ENCODE measurements around the gene C17orf50.

C17orf50 gene

GRCh38 chr17:35733366-35733765, 27.3 kb upstream of the C17orf50 start:
- TF ChIP-seq CTCF (IDR thresholded peaks at IDR 0.05; ENCODE audit: low read depth, low read length), result no peak
- no peak overlapping the region for H3K4me3 ChIP-seq (ENCODE audit: low read depth, low read length)

DNA sequence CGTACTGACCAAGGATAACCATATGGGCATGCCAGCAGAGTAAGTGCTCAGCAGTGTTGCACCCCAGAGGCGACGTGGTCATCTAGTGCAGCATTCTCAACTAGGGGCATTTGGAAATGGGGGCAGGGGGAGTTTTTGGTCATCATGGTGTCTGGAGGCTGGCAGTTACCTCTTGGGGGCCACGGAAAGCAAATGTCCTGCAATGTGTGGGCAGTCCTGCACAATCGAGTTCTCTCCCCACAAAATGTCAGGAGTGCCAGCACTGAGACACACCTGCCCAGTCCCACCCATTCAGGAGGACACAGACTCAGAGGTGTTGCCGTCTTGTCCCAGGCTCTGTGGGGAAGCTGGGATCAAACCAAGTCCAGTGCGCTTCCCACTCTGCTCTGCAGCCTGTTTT, 26.3 kb upstream of the C17orf50 start:
- no peak overlapping the region for H3K4me3 ChIP-seq (ENCODE audit: low read depth, low read length)
- no peak for TF ChIP-seq CTCF (IDR thresholded peaks at IDR 0.05; ENCODE audit: low read depth, low read length)

- H3K4me3 ChIP-seq (ENCODE audit: low read depth, low read length), result no peak overlapping the region
- TF ChIP-seq CTCF (IDR thresholded peaks at IDR 0.05; ENCODE audit: low read depth, low read length), result no peak
These were observed 25.5 kb upstream of the C17orf50 start for GRCh38 chr17:35735036-35735805.

DNA sequence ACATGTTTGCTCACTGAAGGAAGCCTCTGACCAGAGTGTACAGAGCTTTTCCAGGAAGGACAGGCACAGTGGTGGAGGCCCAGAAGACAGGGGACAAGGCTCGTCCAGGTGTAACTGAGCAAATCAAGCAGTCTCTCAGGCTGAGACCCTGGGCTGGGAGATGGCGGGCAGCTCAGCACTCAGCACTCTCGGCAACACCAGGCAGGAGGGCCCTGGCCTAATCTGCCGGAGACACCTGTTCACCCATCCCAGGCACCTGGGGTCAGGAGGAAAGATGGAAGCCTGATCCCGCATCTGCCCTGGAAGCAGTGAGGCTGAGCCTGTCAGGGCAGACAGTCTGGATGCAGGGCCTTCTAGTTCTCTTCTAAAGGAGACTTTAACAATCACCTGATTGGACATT, 24.5 kb upstream of the C17orf50 start:
- no peak overlapping the region for H3K4me3 ChIP-seq (ENCODE audit: low read depth, low read length)
- no peak for TF ChIP-seq CTCF (IDR thresholded peaks at IDR 0.05; ENCODE audit: low read depth, low read length)

DNA sequence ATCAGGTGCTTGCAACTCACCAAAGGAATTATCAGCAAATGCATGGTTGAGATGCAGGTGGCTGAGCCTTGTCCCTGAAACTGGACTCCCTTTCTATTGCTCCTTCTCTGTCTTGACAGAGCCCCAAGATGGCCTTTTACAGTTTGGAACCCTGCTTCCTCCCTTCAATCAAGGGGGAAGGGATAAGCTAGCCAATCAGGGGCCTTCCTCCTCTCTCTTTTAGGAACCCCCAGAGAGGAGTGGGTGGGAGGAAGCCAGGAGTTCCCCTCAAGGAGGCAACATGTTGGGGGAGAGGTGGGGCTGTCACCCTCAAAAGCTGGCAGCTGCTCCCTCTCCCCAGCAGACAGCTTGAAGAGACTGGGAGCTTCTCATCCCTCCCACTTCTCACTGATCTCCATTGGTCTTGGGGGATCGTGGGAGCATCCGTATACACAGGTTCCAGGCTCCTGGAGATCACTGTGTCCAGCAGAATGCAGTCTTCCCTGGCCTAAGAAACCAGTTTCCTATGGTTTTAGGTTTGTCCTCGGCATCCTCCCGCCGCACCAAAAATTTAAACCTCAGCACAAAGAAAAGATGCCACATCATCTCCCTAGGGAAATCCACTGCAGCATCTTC, 22.1 kb upstream of the C17orf50 start:
- H3K4me3 ChIP-seq (ENCODE audit: low read depth, low read length), result no peak overlapping the region
- TF ChIP-seq CTCF (IDR thresholded peaks at IDR 0.05; ENCODE audit: low read depth, low read length), result no peak

DNA sequence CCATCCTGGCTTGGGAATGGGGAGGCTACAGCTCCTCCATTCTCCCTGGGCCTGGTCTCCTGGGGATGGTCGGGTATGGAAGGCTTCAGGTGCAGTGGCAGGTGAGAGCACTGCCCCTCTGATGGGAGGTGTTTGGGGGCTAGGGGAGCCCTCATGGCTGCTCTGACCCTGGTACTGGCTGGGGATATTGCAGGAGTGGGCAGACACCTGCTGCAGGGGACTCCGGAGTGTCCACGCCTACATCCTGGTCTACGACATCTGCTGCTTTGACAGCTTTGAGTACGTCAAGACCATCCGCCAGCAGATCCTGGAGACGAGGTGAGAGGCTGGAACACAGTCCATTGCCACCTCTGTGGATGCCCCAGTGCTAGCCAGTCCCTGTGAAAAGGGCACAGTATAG, 20.5 kb upstream of the C17orf50 start:
- TF ChIP-seq CTCF (IDR thresholded peaks at IDR 0.05; ENCODE audit: low read depth, low read length), result no peak
- no peak overlapping the region for H3K4me3 ChIP-seq (ENCODE audit: low read depth, low read length)
